Endothelial cell (in vitro differentiated cells): Measurements from ENCODE around the gene TOM1L2. TPM values are rescaled to one million over a fixed set of nuclear protein-coding genes. Genes with fewer than 3 reads are reported as not detected.

ENCODE experiments used
- DNase-seq: peaks from one replicate; pipeline ENCODE4 v3.0.0; 2021; ENCODE audit warnings: low spot score
- H3K27ac Mint-ChIP-seq: one replicate; pipeline ENCODE4 v1.8.0; 2021; ENCODE audit warnings: mixed read lengths, inconsistent platforms; ENCODE audit not compliant: unreplicated experiment
- H3K27me3 Mint-ChIP-seq: one replicate; pipeline ENCODE4 v1.8.0; 2021; ENCODE audit warnings: mild to moderate bottlenecking, moderate library complexity, mixed read lengths, inconsistent platforms; ENCODE audit not compliant: unreplicated experiment
- H3K36me3 Mint-ChIP-seq: one replicate; pipeline ENCODE4 v1.8.0; 2021; ENCODE audit warnings: mild to moderate bottlenecking, low read depth, mixed read lengths, inconsistent platforms; ENCODE audit not compliant: unreplicated experiment
- H3K4me1 Mint-ChIP-seq: one replicate; pipeline ENCODE4 v1.8.0; 2021; ENCODE audit warnings: mild to moderate bottlenecking, mixed read lengths, inconsistent platforms; ENCODE audit not compliant: unreplicated experiment
- H3K4me3 Mint-ChIP-seq: one replicate; pipeline ENCODE4 v1.8.0; 2021; ENCODE audit warnings: mild to moderate bottlenecking, mixed read lengths, inconsistent platforms; ENCODE audit not compliant: unreplicated experiment
- H3K9me3 Mint-ChIP-seq: one replicate; pipeline ENCODE4 v1.8.0; 2021; ENCODE audit warnings: mixed read lengths, inconsistent platforms; ENCODE audit not compliant: unreplicated experiment
- total RNA-seq: library from RNA; stranded (reverse); fragmentation: NEBNext Ultra II Directional; extraction: Animal tissue kit (Norgen Biotek cat#: 25700); gene quantifications from one replicate; pipeline ENCODE4 v1.2.1, GENCODE V29; 2021; ENCODE audit not compliant: unreplicated experiment
- TF ChIP-seq, protein P1 (sequence below): fragments of 200-600 bp; sonication (generic); IDR thresholded peaks from one replicate; pipeline ENCODE4 v1.5.0; 2021; ENCODE audit warnings: antibody characterized with exemption; ENCODE audit not compliant: unreplicated experiment

The TOM1L2 gene
- total RNA-seq, 1 donor from 2014 or later, result 26.9 TPM

DNA sequence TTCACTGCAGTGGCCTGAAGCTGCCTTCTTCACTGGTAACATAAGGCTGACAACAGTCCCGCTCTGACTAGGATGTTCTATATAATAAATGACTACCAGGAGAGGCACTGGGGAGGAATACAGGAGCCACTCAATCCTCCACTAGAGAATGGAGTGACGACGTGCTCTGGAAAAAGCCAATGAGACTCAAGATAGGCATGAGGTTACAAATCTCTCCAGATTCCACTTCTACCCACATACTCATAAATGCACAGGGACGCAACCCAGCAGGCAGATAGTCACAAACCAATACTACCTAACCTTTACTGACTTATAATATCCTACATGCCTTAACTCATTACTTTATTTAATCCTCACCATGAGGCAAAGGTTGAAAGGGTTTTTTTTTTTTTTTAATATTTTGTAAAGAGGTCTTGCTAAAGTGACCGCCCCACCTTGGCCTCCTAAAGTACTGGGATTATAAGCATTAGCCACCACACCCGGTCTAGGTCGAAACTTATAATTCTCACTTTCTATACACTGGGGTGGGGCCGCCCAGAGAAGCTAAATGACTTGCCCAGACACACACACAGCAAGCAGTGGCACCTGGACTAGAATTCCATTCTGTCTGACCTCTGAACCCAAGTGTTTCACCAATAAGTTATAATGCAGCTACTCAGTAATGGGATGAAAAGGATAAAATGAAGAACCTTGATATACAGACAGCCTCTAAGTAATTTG is 33.7 kb downstream of the TOM1L2 start:
- Mint-ChIP-seq H3K4me3 (no peak overlapping the region), H3K27ac (no peak overlapping the region), H3K9me3 (no peaks in the 10 kb centered on the region), H3K27me3 (no peaks in the 10 kb centered on the region), H3K36me3 (no peaks in the 10 kb centered on the region), H3K4me1 (peaks cover 26% of the 10 kb centered on the region)
- TF ChIP-seq, protein P1, sequence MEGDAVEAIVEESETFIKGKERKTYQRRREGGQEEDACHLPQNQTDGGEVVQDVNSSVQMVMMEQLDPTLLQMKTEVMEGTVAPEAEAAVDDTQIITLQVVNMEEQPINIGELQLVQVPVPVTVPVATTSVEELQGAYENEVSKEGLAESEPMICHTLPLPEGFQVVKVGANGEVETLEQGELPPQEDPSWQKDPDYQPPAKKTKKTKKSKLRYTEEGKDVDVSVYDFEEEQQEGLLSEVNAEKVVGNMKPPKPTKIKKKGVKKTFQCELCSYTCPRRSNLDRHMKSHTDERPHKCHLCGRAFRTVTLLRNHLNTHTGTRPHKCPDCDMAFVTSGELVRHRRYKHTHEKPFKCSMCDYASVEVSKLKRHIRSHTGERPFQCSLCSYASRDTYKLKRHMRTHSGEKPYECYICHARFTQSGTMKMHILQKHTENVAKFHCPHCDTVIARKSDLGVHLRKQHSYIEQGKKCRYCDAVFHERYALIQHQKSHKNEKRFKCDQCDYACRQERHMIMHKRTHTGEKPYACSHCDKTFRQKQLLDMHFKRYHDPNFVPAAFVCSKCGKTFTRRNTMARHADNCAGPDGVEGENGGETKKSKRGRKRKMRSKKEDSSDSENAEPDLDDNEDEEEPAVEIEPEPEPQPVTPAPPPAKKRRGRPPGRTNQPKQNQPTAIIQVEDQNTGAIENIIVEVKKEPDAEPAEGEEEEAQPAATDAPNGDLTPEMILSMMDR, result no peak
- no peak for DNase-seq

DNA sequence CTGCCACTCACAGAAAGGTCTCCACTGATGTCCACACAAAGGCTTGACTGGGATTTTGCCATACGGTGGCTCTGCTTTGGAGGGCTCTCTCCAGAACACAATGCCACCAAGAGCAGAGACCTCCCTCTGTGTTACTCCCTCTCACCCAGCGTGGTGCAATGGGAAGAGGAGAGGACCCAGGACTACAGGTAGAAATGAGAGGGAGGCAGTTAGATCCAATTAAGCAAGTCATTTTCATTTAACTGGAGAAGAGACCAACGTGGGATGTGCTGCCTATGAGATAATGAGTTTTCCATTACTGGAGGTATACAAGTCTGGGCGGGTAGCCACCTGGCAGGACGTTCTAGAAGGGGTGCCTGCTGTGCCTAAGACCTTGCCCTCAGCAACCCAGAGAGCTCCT is 34.2 kb downstream of the TOM1L2 start:
- no peak overlapping the region for H3K4me3 Mint-ChIP-seq
- no peak for DNase-seq
- no peak overlapping the region for H3K27ac Mint-ChIP-seq
- peaks cover 21% of the 10 kb centered on the region for H3K4me1 Mint-ChIP-seq
- TF ChIP-seq, protein P1, result no peak
- H3K9me3 Mint-ChIP-seq, result no peaks in the 10 kb centered on the region
- H3K36me3 Mint-ChIP-seq, result no peaks in the 10 kb centered on the region
- no peaks in the 10 kb centered on the region for H3K27me3 Mint-ChIP-seq

DNA sequence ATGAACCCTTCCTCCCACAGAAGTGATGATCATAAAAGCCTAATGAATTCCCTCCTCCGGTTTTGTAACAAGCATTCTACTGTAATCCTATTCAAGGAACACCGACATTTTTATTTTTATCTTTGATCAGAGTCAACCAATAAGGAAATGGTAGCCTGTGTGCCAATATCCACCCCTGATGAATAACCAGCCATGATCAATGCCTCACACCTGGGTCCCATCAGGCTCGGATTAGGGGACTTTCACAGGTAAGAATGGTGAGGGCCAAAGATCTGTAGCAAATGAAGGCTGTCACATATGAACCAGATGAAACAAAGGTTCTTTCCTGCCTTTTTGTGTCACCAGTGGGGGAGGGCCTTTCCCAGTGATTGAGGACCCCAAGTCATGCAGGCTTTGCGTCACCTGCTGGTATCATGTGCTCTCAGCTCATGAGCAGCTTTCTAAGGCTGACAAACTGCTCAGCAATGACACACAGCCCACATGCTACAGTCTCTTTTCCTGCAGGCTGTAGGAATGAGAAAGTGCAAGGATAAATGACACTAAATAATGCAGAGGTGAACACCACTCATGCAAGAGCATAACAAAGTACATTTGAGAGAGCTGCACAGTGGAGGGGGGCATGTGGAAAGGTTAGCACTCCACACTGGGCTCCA is 34.9 kb downstream of the TOM1L2 start:
- no peak for DNase-seq
- Mint-ChIP-seq H3K4me1 (peaks cover 16% of the 10 kb centered on the region), H3K36me3 (no peaks in the 10 kb centered on the region), H3K4me3 (no peak overlapping the region), H3K27me3 (no peaks in the 10 kb centered on the region), H3K9me3 (no peaks in the 10 kb centered on the region), H3K27ac (no peak overlapping the region)
- TF ChIP-seq, protein P1, result no peak

DNA sequence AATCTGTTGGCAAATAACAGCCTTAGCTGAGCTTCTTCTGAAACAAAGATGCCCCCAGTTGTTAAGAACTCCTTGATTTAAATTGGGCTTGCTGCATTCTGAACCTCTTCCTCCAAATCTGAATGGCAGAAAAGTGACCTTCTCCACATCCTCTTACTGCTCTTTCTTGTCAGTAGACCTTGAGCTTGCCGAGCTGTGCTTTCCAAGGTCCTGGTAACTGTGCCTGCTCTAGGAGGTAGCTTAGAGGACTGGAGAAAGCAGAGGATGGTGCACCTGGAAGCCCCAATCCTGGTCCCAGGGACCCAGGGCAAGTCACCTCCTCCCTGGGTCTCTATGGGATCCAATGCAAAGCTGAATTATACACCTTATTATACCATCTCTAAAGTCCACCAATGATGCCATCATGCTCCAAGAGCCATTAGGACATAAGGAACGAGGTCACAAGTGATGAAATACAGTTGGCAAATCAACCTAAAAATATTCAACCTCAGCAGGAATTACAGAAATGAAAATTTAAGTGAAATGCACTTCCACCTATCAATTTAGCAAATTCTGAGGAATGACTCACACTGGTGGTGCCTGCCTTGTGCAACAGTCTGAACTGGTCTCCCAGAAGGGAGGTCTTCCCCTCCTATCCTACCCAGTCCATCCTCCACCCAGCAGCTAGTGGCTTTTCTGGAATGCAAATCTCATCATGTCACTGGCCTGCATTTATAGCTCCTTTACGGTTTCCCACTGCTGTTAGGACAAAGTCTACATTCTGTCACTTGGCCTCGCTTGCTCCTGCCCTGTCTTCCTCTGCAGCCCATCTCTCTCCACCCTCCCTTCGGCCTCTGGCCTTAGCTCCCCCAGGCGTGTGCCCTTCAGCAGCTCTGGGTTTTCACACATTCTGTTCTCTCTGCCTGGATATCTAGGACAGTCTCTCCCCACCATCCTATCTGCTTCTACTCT is 36.6 kb downstream of the TOM1L2 start:
- H3K4me3 Mint-ChIP-seq, result no peak overlapping the region
- H3K27ac Mint-ChIP-seq, result no peak overlapping the region
- no peak for DNase-seq
- H3K4me1 Mint-ChIP-seq, result peaks cover 4% of the 10 kb centered on the region
- H3K9me3 Mint-ChIP-seq, result no peaks in the 10 kb centered on the region
- TF ChIP-seq, protein P1, result no peak
- H3K27me3 Mint-ChIP-seq, result no peaks in the 10 kb centered on the region
- H3K36me3 Mint-ChIP-seq, result no peaks in the 10 kb centered on the region
